Measurements from ENCODE around the gene DNAJB5.

DNAJB5 gene

GRCh38 chr9:34957492-34958410 lies 31.8 kb upstream of the DNAJB5 start, which contains the start of gene PHF24:
PHF24 (plus strand) TSS chr9:34958285; CDS start chr9:34971299, 13,014 bp downstream.
- CTCF ChIA-PET, result interaction anchor here (0.9 kb wide), 1 partner anchor 28 kb away, joined by 3 read pairs; no protein-coding TSS in a partner anchor
- DNase-seq (ENCODE audit: extremely low spot score), result no peak
- TF ChIP-seq CTCF (IDR thresholded peaks at IDR 0.05; ENCODE audit: control extremely low read depth, extremely low read depth, low read depth, missing control alignments), result no peak
- POLR2A ChIA-PET, result no interaction called here

GRCh38 chr9:34958411-34958982 lies 31.0 kb upstream of the DNAJB5 start:
- no peak for DNase-seq (ENCODE audit: extremely low spot score)
- no peak for TF ChIP-seq CTCF (IDR thresholded peaks at IDR 0.05; ENCODE audit: control extremely low read depth, extremely low read depth, low read depth, missing control alignments)
- CTCF ChIA-PET, result interaction anchor here (1.1 to 1.2 kb wide), 2 partner anchors 26 to 59 kb away, joined by 3 to 6 read pairs; no protein-coding TSS in a partner anchor
- POLR2A ChIA-PET, result no interaction called here

- ChIA-PET POLR2A (no interaction called here), CTCF (interaction anchor here (1.1 to 1.2 kb wide), 2 partner anchors 25 to 60 kb away, joined by 3 to 6 read pairs; no protein-coding TSS in a partner anchor)
- TF ChIP-seq CTCF (IDR thresholded peaks at IDR 0.05; ENCODE audit: control extremely low read depth, extremely low read depth, low read depth, missing control alignments), result no peak
- no peak for DNase-seq (ENCODE audit: extremely low spot score)
These were observed 30.1 kb upstream of the DNAJB5 start for GRCh38 chr9:34959461-34959860.

- no peak for DNase-seq (ENCODE audit: extremely low spot score)
- CTCF ChIA-PET, result interaction anchor here (1.3 to 2.2 kb wide), 6 partner anchors 23 to 539 kb away, joined by 3 to 13 read pairs (median 5); no protein-coding TSS in a partner anchor
- TF ChIP-seq CTCF (IDR thresholded peaks at IDR 0.05; ENCODE audit: control extremely low read depth, extremely low read depth, low read depth, missing control alignments), result no peak
- POLR2A ChIA-PET, result no interaction called here
These were observed 27.7 kb upstream of the DNAJB5 start for GRCh38 chr9:34961574-34962490.

- POLR2A ChIA-PET, result no interaction called here
- CTCF ChIA-PET, result interaction anchor here (1.3 to 2.2 kb wide), 5 partner anchors 23 to 538 kb away, joined by 3 to 13 read pairs (median 6); no protein-coding TSS in a partner anchor
- no peak for DNase-seq (ENCODE audit: extremely low spot score)
- no peak for TF ChIP-seq CTCF (IDR thresholded peaks at IDR 0.05; ENCODE audit: control extremely low read depth, extremely low read depth, low read depth, missing control alignments)
These were observed 27.0 kb upstream of the DNAJB5 start for GRCh38 chr9:34962546-34962945.

Data from GM10248 (cell line).